H1 (cell line): ENCODE measurements around the gene ARPP19. TPM values are rescaled to one million over a fixed set of nuclear protein-coding genes. Genes with fewer than 3 reads are reported as not detected.

Experiments used
- CTCF ChIA-PET: fragments of 300-600 bp; sonication (Branson Sonifier 250); formaldehyde crosslinking; loops from one replicate; lab custom pipeline; 2021; ENCODE audit not compliant: partially characterized antibody; lab: Charles Lee
- POLR2A ChIA-PET: fragments of 300-600 bp; sonication (Branson Sonifier 250); formaldehyde crosslinking; loops from one replicate; lab custom pipeline; 2021; ENCODE audit warnings: inconsistent platforms; ENCODE audit not compliant: partially characterized antibody; lab: Charles Lee
- DNase-seq, 2 experiments: peaks; one replicate each; pipeline versions ENCODE4 v3.0.0 to v3.0.0-alpha.2; 2010 to 2022; ENCODE audit warnings: low spot score in 2 of 2, low read depth in 1 of 2, mixed read lengths in 1 of 2
- FAIRE-seq: peaks from 2 replicates; lab custom pipeline; 2011; peaks lifted over from hg19 to GRCh38; lab: Jason Lieb, UNC
- H2AFZ ChIP-seq: 2 replicates; pipeline ENCODE4 v1.8.1; 2012; ENCODE audit warnings: low read length, inconsistent platforms
- H2AK5ac ChIP-seq: 2 replicates; pipeline ENCODE4 v1.6.1; 2013; ENCODE audit warnings: low read depth, low read length
- H2BK120ac ChIP-seq: replicated peaks from 2 replicates; pipeline ENCODE3; 2013; ENCODE audit warnings: low read depth, low read length, inconsistent platforms
- H2BK12ac ChIP-seq: 2 replicates; pipeline ENCODE4 v1.6.1; 2013; ENCODE audit warnings: low read depth, low read length
- H2BK15ac ChIP-seq: 2 replicates; pipeline ENCODE4 v1.6.1; 2013; ENCODE audit warnings: low read length
- H2BK20ac ChIP-seq: 2 replicates; pipeline ENCODE4 v1.6.1; 2013; ENCODE audit warnings: low read length
- H2BK5ac ChIP-seq: 2 replicates; pipeline ENCODE4 v1.6.1; 2013; ENCODE audit warnings: low read depth, low read length
- H3K14ac ChIP-seq: 2 replicates; pipeline ENCODE4 v1.6.1; 2013; ENCODE audit warnings: inconsistent platforms; ENCODE audit not compliant: insufficient read length
- H3K18ac ChIP-seq: 2 replicates; pipeline ENCODE4 v1.6.1; 2013; ENCODE audit warnings: low read length; ENCODE audit errors: extremely low read depth
- H3K23ac ChIP-seq: 2 replicates; pipeline ENCODE4 v1.6.1; 2013; ENCODE audit warnings: inconsistent platforms; ENCODE audit not compliant: insufficient read length
- H3K23me2 ChIP-seq: 2 replicates; pipeline ENCODE4 v1.6.1; 2013; ENCODE audit warnings: low read depth, low read length
- H3K27ac ChIP-seq: 2 replicates; pipeline ENCODE4 v1.6.1; 2011; ENCODE audit warnings: low read depth, low read length, inconsistent platforms
- H3K27me3 ChIP-seq, 4 experiments: replicated peaks in 1 of 4; 1 replicate in 1 of 4; 2 replicates in 3 of 4; pipeline versions ENCODE4 v1.6.1 to v1.8.1; 2011 to 2013; ENCODE audit warnings: low read length in 3 of 4, mild to moderate bottlenecking in 3 of 4, inconsistent platforms in 2 of 4, mixed read lengths in 2 of 4, moderate library complexity in 1 of 4; ENCODE audit not compliant: control insufficient read depth in 3 of 4, insufficient read depth in 3 of 4; ENCODE audit errors: extremely low read depth in 1 of 4
- H3K36me3 ChIP-seq, 4 experiments: 2 replicates each; pipeline versions ENCODE4 v1.6.1 to v1.8.1; 2011 to 2013; ENCODE audit warnings: mild to moderate bottlenecking in 4 of 4, low read length in 3 of 4, moderate library complexity in 2 of 4, control low read depth in 1 of 4, inconsistent platforms in 1 of 4; ENCODE audit not compliant: insufficient read depth in 4 of 4, control insufficient read depth in 2 of 4
- H3K4ac ChIP-seq: replicated peaks from 2 replicates; pipeline ENCODE3; 2013; ENCODE audit warnings: low read length, low read depth, mixed read lengths, inconsistent platforms; ENCODE audit not compliant: insufficient read length
- H3K4me1 ChIP-seq, 4 experiments: replicated peaks in 1 of 4; 1 replicate in 1 of 4; 2 replicates in 3 of 4; pipeline versions ENCODE4 v1.6.1 to v1.8.1; 2011 to 2013; ENCODE audit warnings: low read length in 3 of 4, inconsistent platforms in 2 of 4, mixed read lengths in 1 of 4; ENCODE audit not compliant: insufficient read depth in 4 of 4, control insufficient read depth in 3 of 4
- H3K4me2 ChIP-seq, 2 experiments: 2 replicates each; pipeline versions ENCODE4 v1.6.1 to v1.8.1; 2011 to 2013; ENCODE audit warnings: low read depth in 2 of 2, low read length in 2 of 2, control low read depth in 1 of 2, inconsistent platforms in 1 of 2, mild to moderate bottlenecking in 1 of 2; ENCODE audit not compliant: insufficient read depth in 1 of 2
- H3K4me3 ChIP-seq, 4 experiments: fragments of 200-600, 300-600 bp in 1 of 4; sonication (generic), shearing (Covaris generic), sonication (Bioruptor Twin) in 1 of 4; 2 replicates each; pipeline versions ENCODE4 v1.5.1 to v1.8.1; 2011 to 2016; ENCODE audit warnings: low read length in 4 of 4, low read depth in 3 of 4, control low read depth in 2 of 4, inconsistent platforms in 2 of 4, mild to moderate bottlenecking in 2 of 4, mixed read lengths in 1 of 4, moderate library complexity in 1 of 4; ENCODE audit not compliant: insufficient read depth in 2 of 4; ENCODE audit errors: extremely low read depth in 1 of 4
- H3K56ac ChIP-seq: replicated peaks from 2 replicates; pipeline ENCODE3; 2013; ENCODE audit warnings: low read depth, mild to moderate bottlenecking, mixed read lengths, low read length, inconsistent platforms; ENCODE audit not compliant: insufficient read length
- H3K79me1 ChIP-seq: 2 replicates; pipeline ENCODE4 v1.6.1; 2013; ENCODE audit warnings: low read depth, low read length, control low read depth
- H3K79me2 ChIP-seq, 2 experiments: 2 replicates each; pipeline versions ENCODE4 v1.6.1 to v1.8.1; 2012 to 2013; ENCODE audit warnings: low read length in 2 of 2, mild to moderate bottlenecking in 2 of 2, inconsistent platforms in 1 of 2; ENCODE audit not compliant: insufficient read depth in 2 of 2, control insufficient read depth in 1 of 2
- H3K9ac ChIP-seq, 4 experiments: replicated peaks in 1 of 4; 1 replicate in 1 of 4; 2 replicates in 3 of 4; pipeline versions ENCODE4 v1.6.1 to v1.8.1; 2011 to 2013; ENCODE audit warnings: low read depth in 3 of 4, low read length in 3 of 4, control low read depth in 2 of 4, mild to moderate bottlenecking in 2 of 4, moderate library complexity in 2 of 4, inconsistent platforms in 1 of 4; ENCODE audit errors: extremely low read depth in 1 of 4
- H3K9me3 ChIP-seq, 2 experiments: 2 replicates each; pipeline versions ENCODE4 v1.6.1 to v1.8.1; 2012 to 2013; ENCODE audit warnings: mild to moderate bottlenecking in 2 of 2, moderate library complexity in 2 of 2, control low read depth in 1 of 2, inconsistent platforms in 1 of 2, low read depth in 1 of 2, low read length in 1 of 2, mixed read lengths in 1 of 2; ENCODE audit not compliant: insufficient read depth in 2 of 2
- H4K20me1 ChIP-seq, 2 experiments: replicated peaks in 1 of 2; 2 replicates each; pipeline versions ENCODE3 to v1.8.1; 2011 to 2013; ENCODE audit warnings: inconsistent platforms in 2 of 2, low read length in 2 of 2, mild to moderate bottlenecking in 1 of 2; ENCODE audit not compliant: insufficient read depth in 2 of 2, control insufficient read depth in 1 of 2
- H4K5ac ChIP-seq: 2 replicates; pipeline ENCODE4 v1.6.1; 2013; ENCODE audit warnings: low read length, low read depth, mixed read lengths, inconsistent platforms; ENCODE audit not compliant: insufficient read length
- H4K8ac ChIP-seq: 2 replicates; pipeline ENCODE4 v1.8.0; 2013; ENCODE audit warnings: mild to moderate bottlenecking, moderate library complexity, low read length, inconsistent platforms; ENCODE audit not compliant: insufficient read depth; ENCODE audit errors: extremely low read depth
- H4K91ac ChIP-seq: replicated peaks from 2 replicates; pipeline ENCODE3; 2013; ENCODE audit warnings: low read length, mixed read lengths, inconsistent platforms; ENCODE audit not compliant: insufficient read length
- ATF3 ChIP-seq: IDR thresholded peaks from 2 replicates; pipeline ENCODE4 v1.6.1; 2011; ENCODE audit warnings: low read depth, mild to moderate bottlenecking, low read length; ENCODE audit not compliant: insufficient read depth
- E2F6 ChIP-seq: IDR thresholded peaks from 2 replicates; pipeline ENCODE4 v1.6.1; 2012; ENCODE audit warnings: inconsistent platforms
- EP300 ChIP-seq, 2 experiments: IDR thresholded peaks; 1 replicate in 1 of 2; 2 replicates in 1 of 2; pipeline ENCODE4 v1.6.1; 2011 to 2012; ENCODE audit warnings: low read depth in 2 of 2, low read length in 2 of 2, mild to moderate bottlenecking in 2 of 2, borderline replicate concordance in 1 of 2, inconsistent platforms in 1 of 2, moderate library complexity in 1 of 2
- NANOG ChIP-seq: IDR thresholded peaks from 2 replicates; pipeline ENCODE4 v1.6.1; 2011; ENCODE audit warnings: low read length, low read depth, mild to moderate bottlenecking, inconsistent platforms; ENCODE audit not compliant: insufficient read depth, poor library complexity, severe bottlenecking
- POU5F1 ChIP-seq: IDR thresholded peaks from 2 replicates; pipeline ENCODE4 v1.6.1; 2011; ENCODE audit warnings: low read depth, mild to moderate bottlenecking, low read length, moderate library complexity
- SIN3A ChIP-seq, 2 experiments: IDR thresholded peaks in 1 of 2; conservative IDR thresholded peaks in 1 of 2; 2 replicates each; pipeline ENCODE4 v1.6.1; 2011 to 2012; ENCODE audit warnings: low read length in 2 of 2, improper control_type of control experiment in 1 of 2, low read depth in 1 of 2, mild to moderate bottlenecking in 1 of 2
- SIX5 ChIP-seq: IDR thresholded peaks from 2 replicates; pipeline ENCODE4 v1.6.1; 2011; ENCODE audit warnings: mild to moderate bottlenecking, low read depth, low read length
- whole genome bisulfite sequencing, 2 experiments: shearing (Covaris generic) in 1 of 2; methylation state at CpG; one replicate each; pipeline versions ENCODE4 v1.1.6 to v1.1.7; 2013 to 2015; ENCODE audit warnings: low lambda C conversion rate in 2 of 2, mixed read lengths in 2 of 2, inconsistent platforms in 1 of 2, low coverage in 1 of 2, missing lambda C conversion rate in 1 of 2; ENCODE audit not compliant: insufficient replicate concordance in 2 of 2, insufficient coverage in 1 of 2, insufficient read length in 1 of 2; ENCODE audit errors: extremely low coverage in 1 of 2, missing lambda C conversion rate in 1 of 2; 5-methylcytosine and 5-hydroxymethylcytosine counted together
- polyA plus RNA-seq, 7 experiments: library from polyadenylated mRNA; depleted of rRNA in 3 of 7; stranded (reverse) in 5 of 7; unstranded in 2 of 7; fragments of >200 nt in 5 of 7; fragments of 200-250 nt in 2 of 7; gene quantifications; 1 replicate in 5 of 7; 2 replicates in 1 of 7; 4 replicates in 1 of 7; pipeline versions ENCODE4 v1.2.1 to v1.2.3, GENCODE V29; 2011 to 2013; ENCODE audit warnings: missing spikeins in 2 of 7, mixed read lengths in 2 of 7
- total RNA-seq: library from RNA; stranded (reverse); fragmentation: NEBNext Ultra II Directional; extraction: Animal tissue kit (Norgen Biotek cat#: 25700); gene quantifications from 2 replicates; pipeline ENCODE4 v1.2.1, GENCODE V29; 2021
- TF ChIP-seq, protein P1 (sequence below): IDR thresholded peaks from 2 replicates; pipeline ENCODE4 v1.6.1; 2011; ENCODE audit warnings: low read length, improper control_type of control experiment

Gene ARPP19
- total and polyA plus RNA-seq, 2 of the 8 experiments (the other 6 are each of a cell fraction or from before 2014, with no cell fraction given): 81.9 to 274 TPM

DNA sequence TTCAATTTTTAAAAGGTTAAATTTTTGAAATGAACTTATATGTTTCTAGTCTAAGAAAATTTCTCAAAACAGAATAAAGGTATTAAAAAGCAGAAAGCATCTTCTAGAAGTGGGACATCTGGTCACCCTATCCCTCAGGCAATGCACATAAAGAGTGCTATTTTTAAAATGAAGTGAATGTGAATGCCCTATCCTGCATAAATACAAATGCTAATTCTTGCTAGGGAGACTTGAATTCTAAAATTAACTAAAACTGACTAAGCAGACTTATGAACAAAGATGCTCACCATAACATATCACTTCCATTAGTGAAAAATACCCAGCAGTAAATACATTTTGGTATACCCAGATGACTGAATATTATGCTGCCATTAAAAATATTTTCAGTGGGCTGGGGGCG lies 51.8 kb downstream of the ARPP19 start:
- Histone ChIP-seq H3K4ac (no peak overlapping the region), H3K4me3 (no peak overlapping the region), H3K79me2 (peaks cover 4 to 19% of the 10 kb centered on the region in 2 experiments; a peak in 3 of 4 replicates), H3K36me3 (no peaks in the 10 kb centered on the region), H4K5ac (no peak overlapping the region), H2BK5ac (no peak overlapping the region), H3K23ac (no peak overlapping the region), H2BK120ac (no peak overlapping the region), H3K27ac (no peak overlapping the region), H4K91ac (no peak overlapping the region), H4K8ac (no peak overlapping the region), H3K4me1 (0 out of 7 replicates have a peak, but pooled peaks cover 0 to 4% (median 0%) of the 10 kb centered on the region in 4 experiments), H3K9ac (no peak overlapping the region), H3K27me3 (no peaks in the 10 kb centered on the region), H3K56ac (no peak overlapping the region), H4K20me1 (no peaks in the 10 kb centered on the region), H3K4me2 (no peak overlapping the region), H3K18ac (no peak overlapping the region), H2AK5ac (no peak overlapping the region), H2AFZ (no peak overlapping the region), H3K79me1 (no peaks in the 10 kb centered on the region; the same call in 1 of the 2 replicates), H2BK12ac (no peak overlapping the region), H3K14ac (no peak overlapping the region), H3K23me2 (no peaks in the 10 kb centered on the region), H2BK20ac (no peak overlapping the region), H3K9me3 (no peaks in the 10 kb centered on the region), H2BK15ac (no peak overlapping the region)
- ChIA-PET CTCF (no interaction called here), POLR2A (no interaction called here)
- FAIRE-seq (no peak), DNase-seq (no peak)
- 85% methylated on average over 1 of the region's 1 CpG; no CpG with 5 or more reads in 1 of the 2 experiments for WGBS, 2 experiments
- TF ChIP-seq POU5F1 (no peak), EP300 (IDR thresholded peaks at IDR 0.05; ENCODE audit: borderline replicate concordance in 1 of 2, low read depth in 2 of 2, low read length in 2 of 2) (no peak), ATF3 (no peak), SIN3A (conservative IDR thresholded peaks at IDR 0.05 in 1 of 2, IDR thresholded peaks at IDR 0.05 in 1 of 2; ENCODE audit: low read depth in 1 of 2, low read length in 2 of 2) (no peak), E2F6 (no peak), NANOG (no peak), SIX5 (no peak)
- TF ChIP-seq, protein P1, sequence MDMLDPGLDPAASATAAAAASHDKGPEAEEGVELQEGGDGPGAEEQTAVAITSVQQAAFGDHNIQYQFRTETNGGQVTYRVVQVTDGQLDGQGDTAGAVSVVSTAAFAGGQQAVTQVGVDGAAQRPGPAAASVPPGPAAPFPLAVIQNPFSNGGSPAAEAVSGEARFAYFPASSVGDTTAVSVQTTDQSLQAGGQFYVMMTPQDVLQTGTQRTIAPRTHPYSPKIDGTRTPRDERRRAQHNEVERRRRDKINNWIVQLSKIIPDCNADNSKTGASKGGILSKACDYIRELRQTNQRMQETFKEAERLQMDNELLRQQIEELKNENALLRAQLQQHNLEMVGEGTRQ: no peak
